Ovary (tissue), 9 donors: Measurements from ENCODE around the gene ELAVL1. TPM values are rescaled to one million over a fixed set of nuclear protein-coding genes. Genes with fewer than 3 reads are reported as not detected.

Experiments
- DNase-seq, 5 donors: peaks; one replicate each; pipeline ENCODE4 v3.0.0-alpha.2; 2019 to 2020
- H3K27ac ChIP-seq, 2 donors: fragments of 200-600 bp; one replicate each; pipeline versions ENCODE4 v1.5.1 to v1.8.0; 2019 to 2022
- H3K27me3 ChIP-seq: fragments of 200-600 bp; one replicate; pipeline ENCODE4 v1.8.0; 2022
- H3K36me3 ChIP-seq: fragments of 200-600 bp; sonication (generic); one replicate; pipeline ENCODE4 v1.5.1; 2019
- H3K4me1 ChIP-seq: one replicate; pipeline ENCODE4 v1.8.1; 2013; ENCODE audit warnings: mild to moderate bottlenecking, moderate library complexity; ENCODE audit not compliant: insufficient read depth
- H3K4me3 ChIP-seq: fragments of 200-600 bp; sonication (generic); one replicate; pipeline ENCODE4 v1.5.1; 2017
- H3K9me3 ChIP-seq, 2 donors: fragments of 200-600 bp in 1 of 2; sonication (generic) in 1 of 2; one replicate each; pipeline versions ENCODE4 v1.5.1 to v1.8.1; 2013 to 2019; ENCODE audit warnings: mild to moderate bottlenecking in 1 of 2, moderate library complexity in 1 of 2
- CTCF ChIP-seq, 3 donors: fragments of 450-650 bp in 2 of 3; fragments of 200-600 bp in 1 of 3; IDR thresholded peaks; one replicate each; pipeline versions ENCODE4 v1.5.1 to v1.8.0; 2016 to 2022; ENCODE audit warnings: antibody characterized with exemption in 3 of 3, mild to moderate bottlenecking in 1 of 3
- EP300 ChIP-seq: sonication (generic); formaldehyde crosslinking; IDR thresholded peaks from one replicate; pipeline ENCODE4 v1.6.1; 2017; ENCODE audit warnings: antibody characterized with exemption
- POLR2A ChIP-seq: fragments of 450-650 bp; IDR thresholded peaks from one replicate; pipeline ENCODE4 v1.6.1; 2017; ENCODE audit warnings: antibody characterized with exemption, mild to moderate bottlenecking, moderate library complexity
- WGBS, 3 donors: extraction: QIAGEN DNeasy Blood & Tissue Kit in 1 of 3; methylation state at CpG; one replicate each; pipeline versions ENCODE4 v1.1.5 to v1.1.7; 2013 to 2017; 5-methylcytosine and 5-hydroxymethylcytosine counted together
- intact Hi-C, 4 donors: fragments of 100-400 bp; cut with DNase I; formaldehyde crosslinking; loops; one replicate each; pipeline versions ENCODE4 v1.11.0 to v1.15.1; 2022 to 2023
- polyA plus RNA-seq, 2 donors: library from polyadenylated mRNA; stranded (reverse); fragments of 200-250 nt in 1 of 2; fragments of 350-450 nt in 1 of 2; fragmentation: Illumina TruSeq in 1 of 2; extraction: RNeasy Lipid Tissue Mini Kit (QIAGEN cat#74804) in 1 of 2; gene quantifications; one replicate each; pipeline ENCODE4 v1.2.3, GENCODE V29; 2013 to 2014
- total RNA-seq, 7 donors: library from RNA; depleted of rRNA in 2 of 7; stranded (reverse); fragments of >200 nt in 2 of 7; fragmentation: NEBNext Ultra II Directional in 3 of 7; extraction: Animal tissue kit (Norgen Biotek cat#: 25700) in 3 of 7; gene quantifications; one replicate each; pipeline versions ENCODE4 v1.1.0 to v1.2.4, GENCODE V29; 2016 to 2023
- donor health status: DM: no; HTN: no; CAD: no; lungs with moderate emphysema.
- donor health status: DM: no; HTN: no; CAD: no.
- donor health status: Bipolar disorder and iron deficiency.
- donor health status: DM: yes; HTN: yes; CAD: no.
- donor health status: DM: no; HTN: no; CAD: no.
- donor health status: DM: yes; HTN: yes; CAD: no.

Gene ELAVL1
- total and polyA plus RNA-seq, 9 donors: 13.8 to 78.4 (median 63.5) TPM

- no peak overlapping the region for H3K4me3 ChIP-seq
- DNase-seq: no peak
- no peak for TF ChIP-seq EP300
- TF ChIP-seq POLR2A: no peak
- TF ChIP-seq CTCF (IDR thresholded peaks at IDR 0.05): no peak
- no peaks in the 10 kb centered on the region for H3K27me3 ChIP-seq
- H3K27ac ChIP-seq: no peak overlapping the region
- no peaks in the 10 kb centered on the region for H3K9me3 ChIP-seq
- intact Hi-C loops: no loop called here
- no peaks in the 10 kb centered on the region for H3K4me1 ChIP-seq
- 29 to 42% (median 38%) methylated on average over 3 of the region's 3 CpGs for WGBS, 3 donors
- H3K36me3 ChIP-seq: no peaks in the 10 kb centered on the region
These were observed 41.2 kb upstream of the ELAVL1 start for GRCh38 chr19:8046569-8047165.

- DNase-seq: no peak
- H3K27ac ChIP-seq: no peak overlapping the region
- H3K4me3 ChIP-seq: no peak overlapping the region
- H3K4me1 ChIP-seq: no peaks in the 10 kb centered on the region
- H3K9me3 ChIP-seq: no peaks in the 10 kb centered on the region
- H3K27me3 ChIP-seq: no peaks in the 10 kb centered on the region
- WGBS, 3 donors: 56 to 61% (median 56%) methylated on average over 10 of the region's 10 CpGs
- intact Hi-C loops: no loop called here
- no peak for TF ChIP-seq CTCF (IDR thresholded peaks at IDR 0.05)
- H3K36me3 ChIP-seq: no peaks in the 10 kb centered on the region
These were observed 40.6 kb upstream of the ELAVL1 start for GRCh38 chr19:8045872-8046568.

GRCh38 chr19:8044018-8044417 is 38.6 kb upstream of the ELAVL1 start:
- intact Hi-C loops: no loop called here

GRCh38 chr19:8042900-8043299 is 37.5 kb upstream of the ELAVL1 start:
- no peaks in the 10 kb centered on the region for H3K36me3 ChIP-seq
- DNase-seq: no peak
- H3K27ac ChIP-seq: no peak overlapping the region
- H3K27me3 ChIP-seq: no peaks in the 10 kb centered on the region
- 88 to 91% (median 91%) methylated on average over 9 of the region's 9 CpGs for WGBS, 3 donors
- intact Hi-C loops: no loop called here
- H3K4me1 ChIP-seq: no peaks in the 10 kb centered on the region
- H3K9me3 ChIP-seq: no peaks in the 10 kb centered on the region
- H3K4me3 ChIP-seq: no peak overlapping the region
- TF ChIP-seq EP300 (no peak), CTCF (IDR thresholded peaks at IDR 0.05) (no peak), POLR2A (no peak)

More at GRCh38 chr19:8044018-8044417, 38.6 kb upstream of the ELAVL1 start:
- Histone ChIP-seq H3K4me1 (no peaks in the 10 kb centered on the region), H3K36me3 (no peaks in the 10 kb centered on the region), H3K9me3 (no peaks in the 10 kb centered on the region), H3K27ac (no peak overlapping the region), H3K27me3 (no peaks in the 10 kb centered on the region), H3K4me3 (no peak overlapping the region)
- WGBS, 3 donors: 41 to 68% (median 48%) methylated on average over 10 of the region's 10 CpGs
- TF ChIP-seq EP300 (no peak), CTCF (IDR thresholded peaks at IDR 0.05) (no peak), POLR2A (no peak)
- no peak for DNase-seq
